Small intestine (tissue), 7 donors: ENCODE results near the gene SART3. TPM values are rescaled to one million over a fixed set of nuclear protein-coding genes. Genes with fewer than 3 reads are reported as not detected.

ENCODE experiments used
- DNase-seq, 2 donors: peaks; one replicate each; pipeline versions ENCODE4 v3.0.0 to v3.0.0-alpha.2; 2013
- FAIRE-seq: peaks from 2 replicates; lab custom pipeline; 2012; peaks lifted over from hg19 to GRCh38; lab: Jason Lieb, UNC
- H3K27ac ChIP-seq, 3 donors: one replicate each; pipeline ENCODE4 v1.5.1; 2013; ENCODE audit warnings: low read length in 2 of 3, mild to moderate bottlenecking in 2 of 3, control low read depth in 1 of 3, inconsistent platforms in 1 of 3, low read depth in 1 of 3, moderate library complexity in 1 of 3
- H3K27me3 ChIP-seq, 3 donors: one replicate each; pipeline ENCODE4 v1.6.1; 2013; ENCODE audit warnings: low read length in 3 of 3, inconsistent platforms in 1 of 3; ENCODE audit not compliant: control insufficient read depth in 3 of 3, insufficient read depth in 3 of 3
- H3K36me3 ChIP-seq, 3 donors: one replicate each; pipeline ENCODE4 v1.6.1; 2013; ENCODE audit warnings: low read length in 3 of 3, inconsistent platforms in 1 of 3, low read depth in 1 of 3, mild to moderate bottlenecking in 1 of 3, moderate library complexity in 1 of 3; ENCODE audit not compliant: control insufficient read depth in 3 of 3, insufficient read depth in 2 of 3
- H3K4me1 ChIP-seq, 3 donors: one replicate each; pipeline ENCODE4 v1.6.1; 2013; ENCODE audit warnings: low read length in 2 of 3, inconsistent platforms in 1 of 3, low read depth in 1 of 3, mild to moderate bottlenecking in 1 of 3, moderate library complexity in 1 of 3; ENCODE audit not compliant: control insufficient read depth in 3 of 3, insufficient read depth in 2 of 3
- H3K4me3 ChIP-seq, 3 donors: one replicate each; pipeline ENCODE4 v1.5.1; 2013; ENCODE audit warnings: low read length in 3 of 3, control low read depth in 1 of 3, inconsistent platforms in 1 of 3, low read depth in 1 of 3, mild to moderate bottlenecking in 1 of 3, moderate library complexity in 1 of 3
- H3K9me3 ChIP-seq, 2 donors: one replicate each; pipeline ENCODE4 v1.6.1; 2013; ENCODE audit warnings: low read depth in 1 of 2, low read length in 1 of 2; ENCODE audit not compliant: control insufficient read depth in 2 of 2, insufficient read depth in 1 of 2
- WGBS, 3 donors: extraction: QIAGEN DNeasy Blood & Tissue Kit; methylation state at CpG; one replicate each; pipeline ENCODE4 v1.1.7; 2013; 5-methylcytosine and 5-hydroxymethylcytosine counted together
- polyA plus RNA-seq, 4 donors: library from polyadenylated mRNA; stranded (reverse) in 3 of 4; unstranded in 1 of 4; fragments of 200-250 nt in 3 of 4; fragments of 120-200 nt in 1 of 4; gene quantifications; one replicate each; pipeline versions ENCODE4 v1.2.1 to v1.2.3, GENCODE V29; 2013
- donor health status: healthy with polysubstance abuse.
- donor health status: control.
- donor health status: control.
- donor health status: Bipolar disorder and iron deficiency.
- donor health status: healthy.

SART3 gene
- polyA plus RNA-seq, 4 donors = 15.9 to 52.3 (median 19.6) TPM

GRCh38 chr12:108510836-108511235 lies 50.1 kb downstream of the SART3 start:
- DNase-seq (no peak), FAIRE-seq (no peak)
- H3K4me1 ChIP-seq = peaks cover 0 to 2% (median 0%) of the 10 kb centered on the region in 3 donors
- no peak overlapping the region for H3K4me3 ChIP-seq
- H3K36me3 ChIP-seq = no peaks in the 10 kb centered on the region
- peaks cover 0 to 5% of the 10 kb centered on the region in 2 donors for H3K9me3 ChIP-seq
- 71 to 82% (median 75%) methylated on average over 2 of the region's 2 CpGs for WGBS, 3 donors
- H3K27ac ChIP-seq = no peak overlapping the region
- peaks cover 0 to 2% (median 0%) of the 10 kb centered on the region in 3 donors for H3K27me3 ChIP-seq

GRCh38 chr12:108509806-108510205 lies 51.2 kb downstream of the SART3 start:
- Histone ChIP-seq H3K4me3 (no peak overlapping the region), H3K36me3 (no peaks in the 10 kb centered on the region), H3K4me1 (no peaks in the 10 kb centered on the region), H3K27me3 (peaks cover 0 to 2% (median 0%) of the 10 kb centered on the region in 3 donors), H3K9me3 (peaks cover 0 to 5% of the 10 kb centered on the region in 2 donors), H3K27ac (no peak overlapping the region)
- 91 to 95% (median 94%) methylated on average over 1 of the region's 1 CpG for WGBS, 3 donors
- DNase-seq (no peak), FAIRE-seq (no peak)

GRCh38 chr12:108507971-108508642 lies 52.9 kb downstream of the SART3 start:
- Histone ChIP-seq H3K27ac (no peak overlapping the region), H3K27me3 (peaks cover 0 to 2% (median under 1%) of the 10 kb centered on the region in 3 donors), H3K9me3 (peaks cover 0 to 6% of the 10 kb centered on the region in 2 donors), H3K4me3 (no peak overlapping the region), H3K4me1 (no peaks in the 10 kb centered on the region), H3K36me3 (no peaks in the 10 kb centered on the region)
- no peak for FAIRE-seq
- 54 to 61% (median 61%) methylated on average over 3 of the region's 3 CpGs for WGBS, 3 donors
- no peak for DNase-seq

GRCh38 chr12:108505129-108505528 lies 55.8 kb downstream of the SART3 start:
- FAIRE-seq = no peak
- 75 to 83% (median 77%) methylated on average over 7 of the region's 7 CpGs for WGBS, 3 donors
- no peaks in the 10 kb centered on the region for H3K4me1 ChIP-seq

GRCh38 chr12:108502922-108503321 lies 58.1 kb downstream of the SART3 start:
- FAIRE-seq = no peak
- 58 to 77% (median 70%) methylated on average over 2 of the region's 2 CpGs for WGBS, 3 donors

More at GRCh38 chr12:108505129-108505528, 55.8 kb downstream of the SART3 start:
- no peaks in the 10 kb centered on the region for H3K36me3 ChIP-seq
- peaks cover 0 to 3% (median 2%) of the 10 kb centered on the region in 3 donors for H3K27me3 ChIP-seq
- H3K4me3 ChIP-seq = no peak overlapping the region
- H3K9me3 ChIP-seq = peaks cover 0 to 10% of the 10 kb centered on the region in 2 donors
- no peak overlapping the region for H3K27ac ChIP-seq
- DNase-seq = no peak

GRCh38 chr12:108498136-108498535 lies 62.8 kb downstream of the SART3 start:
- FAIRE-seq (no peak), DNase-seq (no peak)
- H3K36me3 ChIP-seq = no peaks in the 10 kb centered on the region
- no peak overlapping the region for H3K27ac ChIP-seq
- peaks cover 0 to 3% (median 0%) of the 10 kb centered on the region in 3 donors for H3K27me3 ChIP-seq
- H3K4me1 ChIP-seq = no peaks in the 10 kb centered on the region
- H3K9me3 ChIP-seq = peaks cover 0 to 4% of the 10 kb centered on the region in 2 donors
- no peak overlapping the region for H3K4me3 ChIP-seq
- WGBS, 3 donors = 82 to 84% (median 82%) methylated on average over 11 of the region's 11 CpGs

More at GRCh38 chr12:108502922-108503321, 58.1 kb downstream of the SART3 start:
- Histone ChIP-seq H3K4me3 (no peak overlapping the region), H3K9me3 (peaks cover 0 to 5% of the 10 kb centered on the region in 2 donors), H3K27me3 (peaks cover 0 to 3% (median 0%) of the 10 kb centered on the region in 3 donors), H3K4me1 (no peaks in the 10 kb centered on the region), H3K36me3 (no peaks in the 10 kb centered on the region), H3K27ac (no peak overlapping the region)
- DNase-seq = no peak

- 59 to 70% (median 59%) methylated on average over 11 of the region's 11 CpGs for WGBS, 3 donors
- H3K36me3 ChIP-seq = no peaks in the 10 kb centered on the region
- H3K9me3 ChIP-seq = no peaks in the 10 kb centered on the region
- H3K4me1 ChIP-seq = no peaks in the 10 kb centered on the region
- DNase-seq = no peak
- no peak overlapping the region for H3K27ac ChIP-seq
- no peaks in the 10 kb centered on the region for H3K27me3 ChIP-seq
- FAIRE-seq = no peak
- H3K4me3 ChIP-seq = no peak overlapping the region
Observed at GRCh38 chr12:108495823-108496579, 65.0 kb downstream of the SART3 start.

- 30 to 61% (median 42%) methylated on average over 1 of the region's 1 CpG for WGBS, 3 donors
- Histone ChIP-seq H3K36me3 (no peaks in the 10 kb centered on the region), H3K4me3 (no peak overlapping the region), H3K27me3 (no peaks in the 10 kb centered on the region), H3K4me1 (no peaks in the 10 kb centered on the region), H3K9me3 (no peaks in the 10 kb centered on the region), H3K27ac (no peak overlapping the region)
- no peak for FAIRE-seq
- no peak for DNase-seq
Observed at GRCh38 chr12:108495054-108495453, 65.9 kb downstream of the SART3 start.
